ENCODE data around the gene TYW5.

TYW5 gene

DNA sequence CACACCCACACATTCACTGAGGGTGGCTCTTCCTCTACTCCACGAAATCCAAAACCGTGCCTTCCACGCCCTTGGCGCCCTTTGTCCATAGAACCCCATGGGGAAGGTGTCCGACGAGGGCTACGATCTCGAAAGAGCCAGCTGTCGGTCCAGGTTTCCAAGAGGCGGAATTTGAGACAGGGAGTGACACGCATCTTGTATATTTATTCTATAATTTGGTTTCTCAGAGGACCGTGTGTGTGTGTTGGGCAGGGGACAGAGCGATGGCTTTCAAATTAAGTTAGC lies 43.5 kb downstream of the TYW5 start:
- no peak for DNase-seq

DNA sequence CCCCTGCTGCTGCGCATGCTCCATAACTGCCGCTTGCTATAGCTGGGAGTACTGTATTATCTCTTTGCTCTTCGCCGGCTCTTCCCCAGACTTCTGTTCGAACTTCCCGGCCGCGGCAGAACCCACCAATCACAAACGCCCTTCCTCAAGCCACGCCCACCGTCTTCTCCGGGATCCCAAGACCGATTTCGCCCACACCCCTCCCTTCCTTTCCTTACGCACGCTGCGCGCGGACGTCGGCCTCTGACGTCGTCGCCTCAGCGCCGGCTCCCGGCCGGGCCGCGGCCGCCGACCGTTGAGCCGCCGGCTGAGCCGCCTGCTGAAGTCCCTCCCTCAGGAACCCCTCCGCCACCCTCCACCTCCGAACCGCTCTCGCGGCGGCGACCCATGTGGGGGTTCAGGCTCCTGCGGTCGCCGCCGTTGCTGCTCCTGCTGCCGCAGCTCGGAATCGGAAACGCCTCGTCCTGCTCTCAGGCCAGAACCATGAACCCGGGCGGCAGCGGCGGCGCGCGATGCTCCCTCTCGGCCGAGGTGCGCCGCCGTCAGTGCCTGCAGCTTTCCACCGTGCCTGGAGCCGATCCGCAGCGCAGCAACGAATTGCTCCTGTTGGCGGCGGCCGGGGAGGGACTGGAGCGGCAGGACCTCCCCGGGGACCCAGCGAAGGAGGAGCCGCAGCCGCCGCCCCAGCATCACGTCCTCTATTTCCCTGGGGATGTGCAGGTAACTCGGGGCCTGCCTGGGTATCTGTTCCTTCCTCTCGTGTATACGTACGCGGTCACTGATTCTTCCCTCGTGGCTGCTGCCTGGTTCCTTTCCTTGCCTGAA lies 44.0 kb downstream of the TYW5 start, which contains the start of gene C2orf69:
TSS of gene C2orf69 (plus strand) at position 242 of the 825 bp plus-strand sequence. CDS start at position 388, 146 bp downstream.
- peak; percentile 95 for DNase-seq

DNA sequence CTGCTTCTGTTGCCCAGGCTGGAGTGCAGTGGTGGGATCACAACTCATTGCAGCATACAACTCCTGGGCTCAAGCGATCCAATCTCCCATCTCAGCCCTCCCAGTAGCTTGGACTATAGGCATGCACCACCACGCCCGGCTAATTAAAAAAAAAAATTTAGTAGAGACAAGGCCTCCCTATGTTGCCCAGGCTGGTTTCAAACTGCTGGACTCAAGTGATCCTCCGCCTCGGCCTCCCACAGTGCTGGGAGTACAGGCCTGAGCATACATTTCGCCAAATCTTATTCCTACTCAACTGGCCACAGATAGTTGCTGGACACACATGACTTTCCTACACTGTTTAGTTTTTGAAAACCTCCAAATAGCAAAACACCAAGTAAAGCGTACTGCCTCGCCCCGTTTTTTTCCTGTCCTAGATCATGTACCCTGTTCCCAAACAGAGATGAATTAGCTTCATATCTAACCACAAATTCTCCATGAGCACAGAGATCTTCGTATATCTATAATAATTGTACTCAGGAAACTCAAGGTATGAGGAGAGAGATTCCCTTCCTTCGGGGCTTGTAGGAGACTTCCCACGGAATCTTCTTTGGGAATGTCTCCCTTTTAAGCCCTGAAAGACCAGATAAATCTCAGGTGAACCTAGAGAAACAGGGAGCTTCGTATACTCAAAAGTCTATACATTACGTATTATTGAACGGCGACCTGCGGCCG lies 44.8 kb downstream of the TYW5 start:
- no peak for DNase-seq

DNA sequence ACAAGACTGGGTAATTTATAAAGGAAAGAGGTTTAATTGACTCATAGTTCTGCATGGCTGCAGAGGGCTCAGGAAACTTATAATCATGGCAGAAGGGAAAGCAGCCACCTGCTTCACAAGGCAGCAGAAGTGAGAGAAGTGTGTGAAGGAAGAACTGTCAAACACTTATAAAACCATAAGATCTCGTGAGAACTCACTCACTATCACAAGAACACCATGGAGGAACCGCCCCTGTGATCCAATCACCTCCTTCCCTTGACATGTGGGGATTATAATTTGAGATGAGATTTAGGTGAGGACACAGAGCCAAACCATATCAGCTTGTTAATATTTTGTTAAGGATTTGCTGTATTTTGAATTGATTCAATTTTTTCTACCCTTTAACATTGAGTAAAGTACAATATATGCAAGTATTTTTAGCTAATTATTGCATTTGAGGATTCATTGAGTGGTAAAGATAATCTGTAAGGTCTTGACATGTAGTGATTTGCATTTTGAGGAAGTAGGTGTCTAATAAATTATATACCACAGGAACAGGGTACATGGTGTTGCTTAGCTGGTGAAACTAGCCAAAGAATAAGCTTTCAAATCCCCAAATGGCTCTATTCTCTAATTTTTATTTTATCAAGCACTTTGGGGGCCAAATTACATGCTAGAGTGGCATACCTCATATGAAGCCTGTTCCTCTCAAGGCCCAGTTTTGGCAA lies 48.1 kb downstream of the TYW5 start:
- DNase-seq = no peak

DNA sequence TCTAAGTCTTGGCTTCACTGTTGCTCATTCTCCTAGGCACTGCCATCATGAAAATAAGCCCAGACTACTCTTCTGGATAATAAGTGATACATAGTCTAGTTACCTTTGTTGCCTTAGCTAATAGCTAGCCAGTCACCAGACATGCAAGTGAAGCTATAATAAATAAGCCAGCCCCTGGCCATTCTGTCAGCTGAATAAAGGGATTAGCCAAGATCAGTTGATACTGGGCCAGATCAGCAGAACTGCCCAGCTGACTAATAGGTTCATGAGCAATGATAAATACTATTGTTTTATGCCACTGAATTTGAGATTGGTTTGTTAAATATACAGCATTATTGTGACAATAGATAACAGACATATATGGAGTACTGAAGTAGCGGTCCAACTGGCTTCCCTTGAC lies 52.2 kb downstream of the TYW5 start:
- no peak for DNase-seq

DNA sequence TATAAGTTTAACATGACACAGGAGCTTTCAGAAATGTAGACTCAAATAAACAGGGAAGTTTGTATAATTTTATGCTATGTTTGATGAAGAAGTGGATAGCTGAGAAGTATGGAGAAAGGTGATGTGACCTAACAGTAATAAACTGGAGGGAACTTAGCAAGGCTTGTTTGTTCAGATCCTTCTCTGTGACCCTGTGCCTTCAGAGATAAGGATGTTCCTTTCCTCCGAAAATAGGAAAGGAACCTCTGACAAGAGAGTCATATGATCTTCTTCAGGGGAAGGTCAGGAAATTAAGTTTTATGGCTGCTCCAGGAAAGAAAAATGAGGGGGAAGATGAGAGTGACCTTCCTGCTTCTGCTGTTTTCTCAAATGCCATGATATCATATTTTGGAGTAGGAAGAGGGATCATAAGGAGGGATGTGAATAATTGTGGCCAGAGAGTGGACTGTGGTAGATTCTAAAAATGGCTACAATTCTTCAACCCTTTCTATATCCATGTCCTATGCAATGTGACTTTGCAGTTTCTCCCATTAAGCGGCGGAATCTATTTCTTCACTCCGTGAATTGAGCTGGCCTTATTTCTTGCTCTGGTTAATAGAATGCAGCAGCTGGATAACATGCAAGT lies 52.7 kb downstream of the TYW5 start:
- DNase-seq = no peak

DNA sequence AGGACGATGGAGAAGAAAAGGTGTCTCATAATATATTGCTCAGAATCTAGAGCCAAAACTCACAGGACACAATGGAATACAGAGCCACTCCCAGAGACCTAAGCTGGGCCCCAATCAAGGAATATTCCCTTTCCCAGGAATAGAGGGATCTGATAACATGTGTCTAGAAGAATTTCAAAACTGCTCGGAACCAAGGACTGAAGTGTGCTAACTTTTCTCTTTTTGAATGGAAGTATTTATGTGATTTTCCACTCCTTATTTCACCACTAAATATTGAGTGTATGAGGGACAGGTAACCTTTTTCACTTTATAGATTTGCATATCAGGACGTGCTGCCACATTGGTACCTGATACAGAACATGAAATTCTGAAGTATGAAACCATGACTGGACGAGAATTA lies 53.3 kb downstream of the TYW5 start:
- DNase-seq = no peak

DNA sequence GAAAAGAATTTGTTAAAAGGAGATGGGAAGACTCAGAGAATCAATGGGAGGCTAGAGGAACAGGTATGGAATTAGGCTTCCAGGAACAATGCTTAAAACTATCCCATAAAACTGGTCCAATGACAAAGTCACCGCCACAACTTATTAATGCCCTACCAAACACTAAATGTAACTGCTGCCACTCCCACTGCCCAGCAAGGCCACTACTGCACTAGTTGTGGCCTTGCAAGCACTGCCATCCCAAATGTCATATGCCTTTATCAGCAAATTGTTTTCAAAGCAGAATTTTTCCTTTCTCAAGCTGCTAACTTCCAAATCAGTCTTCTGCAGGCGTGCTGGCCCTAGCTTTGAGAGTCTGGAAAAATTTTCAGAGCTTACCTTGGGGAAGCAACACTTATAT lies 58.7 kb downstream of the TYW5 start:
- DNase-seq = no peak

DNA sequence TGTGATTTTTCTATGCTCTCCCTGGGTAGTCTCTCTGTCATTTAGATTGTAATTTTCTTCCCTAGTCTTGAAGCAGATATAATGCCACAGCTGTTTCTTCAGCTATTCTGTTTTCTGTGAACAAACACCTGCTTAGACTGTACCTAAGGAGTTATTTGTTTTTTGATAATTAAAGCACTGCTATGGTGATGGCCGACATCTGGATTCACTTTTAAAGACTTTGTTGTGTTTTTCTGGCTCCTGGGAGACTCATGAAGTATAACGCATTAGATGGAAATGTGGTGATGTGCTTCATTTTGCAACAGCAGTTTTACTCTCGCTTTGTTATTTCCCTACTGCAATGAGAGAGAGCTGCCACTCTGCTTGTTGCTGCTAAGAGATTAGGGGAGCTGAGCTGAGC lies 59.9 kb downstream of the TYW5 start:
- no peak for DNase-seq

DNA sequence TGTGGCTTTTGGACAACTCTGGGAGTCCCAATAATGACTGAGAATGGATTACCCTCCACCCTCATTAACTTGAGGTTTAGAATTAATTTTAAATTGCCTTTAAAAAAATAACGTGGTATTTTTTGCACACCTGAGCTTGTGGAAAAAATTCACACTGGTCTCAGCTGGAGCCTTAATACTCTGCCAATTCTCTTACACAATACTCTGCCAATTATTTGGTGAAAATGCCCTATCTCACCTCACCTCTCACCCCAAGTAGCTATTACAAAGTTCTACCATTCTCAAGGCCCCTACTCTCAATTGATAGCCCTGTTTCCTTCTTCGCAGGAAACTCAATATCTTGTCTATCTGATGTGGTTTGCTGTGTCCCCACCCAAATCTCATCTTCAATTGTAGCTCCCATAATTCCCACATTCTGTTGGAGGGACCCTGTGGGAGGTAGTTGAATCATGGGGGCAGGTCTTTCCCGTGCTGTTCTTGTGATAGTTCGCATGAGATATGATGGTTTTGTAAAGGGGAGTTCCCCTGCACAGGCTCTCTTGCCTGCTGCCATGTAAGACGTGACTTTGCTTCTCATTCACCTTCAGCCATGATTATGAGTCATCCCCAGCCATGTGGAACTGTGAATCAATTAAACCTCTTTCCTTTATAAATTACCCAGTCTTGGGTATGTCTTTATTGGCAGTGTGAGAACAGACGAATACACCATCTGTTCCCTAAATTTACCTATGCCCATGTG lies 71.6 kb downstream of the TYW5 start:
- DNase-seq = no peak

DNA sequence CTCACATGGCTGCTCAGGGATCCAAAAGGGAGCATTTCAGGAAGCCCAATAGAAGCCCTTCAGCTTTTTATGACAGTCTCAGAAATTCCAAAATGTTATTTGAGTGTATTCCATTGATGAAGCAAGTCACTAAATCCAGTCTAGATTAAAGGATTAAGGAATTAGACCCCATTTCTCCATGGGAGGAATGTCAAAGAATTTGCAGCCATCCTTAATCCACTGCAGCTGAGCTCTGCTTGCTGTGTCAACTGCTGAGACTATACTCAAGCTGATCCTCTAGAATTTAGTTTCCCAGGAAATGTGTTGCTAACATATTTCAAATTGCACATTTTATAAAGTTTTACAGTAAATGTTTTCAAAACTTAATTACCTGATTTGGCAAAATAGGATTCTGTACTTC lies 72.6 kb downstream of the TYW5 start:
- DNase-seq = no peak

Data from activated CD8-positive, alpha-beta memory T cell treated with anti-CD3 and anti-CD28 coated beads for 24 hours (primary cell).